K562 (cell line): ENCODE measurements around the gene NSUN2. TPM values are rescaled to one million over a fixed set of nuclear protein-coding genes. Genes with fewer than 3 reads are reported as not detected.

ENCODE experiments used
- CBFB ChIP-seq: sonication (generic); formaldehyde crosslinking; IDR thresholded peaks from 2 replicates; pipeline ENCODE4 v1.4.0; 2020; ENCODE audit warnings: mild to moderate bottlenecking, missing genetic modification reagents
- CBX1 ChIP-seq: sonication (generic); IDR thresholded peaks from 2 replicates; pipeline ENCODE4 v1.6.1; 2016; ENCODE audit warnings: antibody characterized with exemption, low read depth, mild to moderate bottlenecking
- CHD2 ChIP-seq: IDR thresholded peaks from 2 replicates; pipeline ENCODE4 v1.6.1; 2011; ENCODE audit warnings: low read depth, low read length
- CTBP1 ChIP-seq: fragments of 450-650 bp; IDR thresholded peaks from 2 replicates; pipeline ENCODE4 v1.6.1; 2016; ENCODE audit warnings: borderline replicate concordance
- CTCF ChIP-seq, 3 experiments: IDR thresholded peaks in 2 of 3; conservative IDR thresholded peaks in 1 of 3; 2 replicates each; pipeline ENCODE4 v1.5.1; 2011 to 2012; ENCODE audit warnings: low read length in 3 of 3, mild to moderate bottlenecking in 3 of 3, control low read depth in 2 of 3, improper control_type of control experiment in 1 of 3, inconsistent platforms in 1 of 3, low read depth in 1 of 3, mixed read lengths in 1 of 3, moderate library complexity in 1 of 3; ENCODE audit not compliant: insufficient read depth in 2 of 3
- DACH1 ChIP-seq: fragments of 450-650 bp; IDR thresholded peaks from 2 replicates; pipeline ENCODE4 v1.6.1; 2018; ENCODE audit not compliant: partially characterized antibody
- ETV5 ChIP-seq: sonication (generic); formaldehyde crosslinking; IDR thresholded peaks from 2 replicates; pipeline ENCODE4 v1.4.0; 2020; ENCODE audit warnings: low read depth, mild to moderate bottlenecking, missing genetic modification reagents
- HMG20B ChIP-seq: fragments of 250-450 bp; sonication (Bioruptor Pico); IDR thresholded peaks from 2 replicates; pipeline ENCODE4 v1.5.0; 2021; ENCODE audit warnings: mild to moderate bottlenecking
- KLF1 ChIP-seq: fragments of 450-650 bp; IDR thresholded peaks from 2 replicates; pipeline ENCODE4 v1.6.1; 2016; ENCODE audit warnings: missing genetic modification characterization, missing compliant biosample characterization
- KLF13 ChIP-seq: fragments of 450-650 bp; IDR thresholded peaks from 2 replicates; pipeline ENCODE4 v1.6.1; 2016; ENCODE audit warnings: missing genetic modification characterization, low read depth, mild to moderate bottlenecking, missing compliant biosample characterization, moderate library complexity, borderline replicate concordance
- NONO ChIP-seq, 2 experiments: fragments of 200-400 bp in 1 of 2; fragments of 450-650 bp in 1 of 2; formaldehyde crosslinking in 1 of 2; IDR thresholded peaks; 2 replicates each; pipeline ENCODE4 v1.6.1; 2017; ENCODE audit warnings: low read depth in 2 of 2, mild to moderate bottlenecking in 2 of 2, moderate library complexity in 2 of 2, low read length in 1 of 2
- NR2C2 ChIP-seq, 2 experiments: fragments of 200-800 bp in 1 of 2; sonication (Bioruptor generic) in 1 of 2; sonication (generic) in 1 of 2; formaldehyde crosslinking in 1 of 2; IDR thresholded peaks; 2 replicates each; pipeline versions ENCODE4 v1.6.1 to v1.8.0; 2016 to 2022; ENCODE audit warnings: mild to moderate bottlenecking in 1 of 2, missing compliant biosample characterization in 1 of 2, missing genetic modification characterization in 1 of 2, missing genetic modification reagents in 1 of 2
- PML ChIP-seq: IDR thresholded peaks from 2 replicates; pipeline ENCODE4 v1.6.1; 2012; ENCODE audit warnings: low read length, inconsistent platforms
- RREB1 ChIP-seq: fragments of 250-450 bp; sonication (Bioruptor Pico); IDR thresholded peaks from 2 replicates; pipeline ENCODE4 v1.4.0; 2020
- SAP30 ChIP-seq: fragments of 200-600 bp; sonication (generic); IDR thresholded peaks from 2 replicates; pipeline ENCODE4 v1.6.1; 2012; ENCODE audit warnings: borderline replicate concordance, low read depth, mild to moderate bottlenecking, moderate library complexity, low read length, control low read depth, inconsistent platforms; ENCODE audit not compliant: insufficient read depth, poor library complexity, severe bottlenecking
- SETDB1 ChIP-seq: IDR thresholded peaks from one replicate; pipeline ENCODE4 v1.6.1; 2012; ENCODE audit warnings: low read length, control low read depth, inconsistent platforms
- SLC30A9 ChIP-seq: fragments of 250-450 bp; sonication (Bioruptor Pico); IDR thresholded peaks from 2 replicates; pipeline ENCODE4 v1.8.0; 2022; ENCODE audit warnings: mild to moderate bottlenecking, moderate library complexity
- ZNF431 ChIP-seq: sonication (generic); formaldehyde crosslinking; IDR thresholded peaks from 2 replicates; pipeline ENCODE4 v1.8.0; 2022; ENCODE audit warnings: mild to moderate bottlenecking, missing genetic modification reagents
- polyA plus RNA-seq, 8 experiments: library from polyadenylated mRNA; depleted of rRNA in 4 of 8; stranded (reverse) in 5 of 8; unstranded in 3 of 8; fragments of >200 nt; fragmentation: Nextera tagmentation in 2 of 8; fragmentation: Illumina TruSeq in 1 of 8; extraction: Ambion mirVana in 2 of 8; extraction: Trizol in 1 of 8; gene quantifications; 2 replicates each; pipeline versions ENCODE4 v1.2.1 to v1.2.3, GENCODE V29; 2011 to 2014; ENCODE audit warnings: inconsistent platforms in 1 of 8, missing spikeins in 1 of 8
- total RNA-seq, 7 experiments: library from RNA; depleted of rRNA in 6 of 7; stranded (reverse); fragments of >200 nt in 6 of 7; fragmentation: Illumina TruSeq in 2 of 7; extraction: Trizol in 2 of 7; gene quantifications; 2 replicates each; pipeline versions ENCODE4 v1.2.1 to v1.2.3, GENCODE V29; 2011 to 2021; ENCODE audit warnings: low replicate concordance in 1 of 7
- TF ChIP-seq, protein P1 (sequence below): fragments of 450-650 bp; formaldehyde crosslinking; conservative IDR thresholded peaks from 2 replicates; pipeline ENCODE4 v1.4.0; 2022; ENCODE audit warnings: mild to moderate bottlenecking, missing genetic modification characterization

NSUN2 gene
- total and polyA plus RNA-seq, 9 of the 15 experiments (the other 6 are each of a cell fraction or from before 2014, with no cell fraction given): 9.2 to 167 (median 127) TPM

DNA sequence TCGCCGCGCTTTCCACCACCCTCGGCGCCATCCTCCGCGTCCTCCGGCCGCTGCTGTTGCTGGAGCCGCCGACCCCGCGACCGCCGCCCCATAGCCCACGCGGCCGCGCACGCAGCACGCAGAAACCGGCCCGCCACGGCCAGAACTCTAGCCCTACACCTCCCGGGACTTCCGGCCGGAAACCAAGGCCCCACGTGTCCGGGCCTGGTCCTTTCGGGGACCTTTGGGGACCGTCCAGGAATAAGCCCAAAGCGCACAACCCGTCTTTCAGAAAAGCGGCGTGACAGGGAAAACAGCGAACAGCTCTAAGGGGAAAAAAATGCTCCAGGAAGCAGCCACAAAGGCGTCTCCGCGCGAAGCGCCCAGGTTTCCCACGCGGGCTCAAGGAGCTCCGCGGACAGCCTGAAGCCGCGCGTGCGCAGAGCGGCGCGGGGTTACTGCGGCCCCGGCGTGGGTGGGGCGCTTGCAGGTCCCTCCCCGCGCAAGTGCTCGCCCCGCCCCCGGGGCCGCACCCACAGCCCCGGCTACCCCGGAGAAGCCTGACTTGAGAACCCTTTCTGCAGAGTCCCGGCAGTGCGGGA is at the start of gene NSUN2, which contains the start of gene SRD5A1 (continued):
- TF ChIP-seq CHD2: no peak
- peak; percentile 96 for TF ChIP-seq DACH1
- peak; percentile 97 for TF ChIP-seq ETV5 (CRISPR knock-in tag)
- TF ChIP-seq KLF13 (tag): peak; percentile 53; the same call in 1 of the 2 replicates
- peak in 1 of 3 experiments; percentile 6; a peak in 1 of 6 replicates for TF ChIP-seq CTCF (IDR thresholded peaks at IDR 0.05 in 2 of 3, conservative IDR thresholded peaks at IDR 0.05 in 1 of 3; ENCODE audit: insufficient read depth in 2 of 3, low read depth in 1 of 3, low read length in 3 of 3)
- TF ChIP-seq HMG20B (CRISPR knock-in tag): no peak
- no peak for TF ChIP-seq CBFB (CRISPR knock-in tag)
- TF ChIP-seq NR2C2 (CRISPR knock-in tag; IDR thresholded peaks at IDR 0.05): no peak
- TF ChIP-seq NR2C2 (tag; IDR thresholded peaks at IDR 0.05): peak; percentile 77
- TF ChIP-seq SLC30A9 (CRISPR knock-in tag): no peak
- no peak for TF ChIP-seq SETDB1
- peak; percentile 81 for TF ChIP-seq KLF1 (tag)
- TF ChIP-seq SAP30: peak; percentile 97
- peak; percentile 53; the same call in 1 of the 2 replicates for TF ChIP-seq PML
- TF ChIP-seq, protein P1, sequence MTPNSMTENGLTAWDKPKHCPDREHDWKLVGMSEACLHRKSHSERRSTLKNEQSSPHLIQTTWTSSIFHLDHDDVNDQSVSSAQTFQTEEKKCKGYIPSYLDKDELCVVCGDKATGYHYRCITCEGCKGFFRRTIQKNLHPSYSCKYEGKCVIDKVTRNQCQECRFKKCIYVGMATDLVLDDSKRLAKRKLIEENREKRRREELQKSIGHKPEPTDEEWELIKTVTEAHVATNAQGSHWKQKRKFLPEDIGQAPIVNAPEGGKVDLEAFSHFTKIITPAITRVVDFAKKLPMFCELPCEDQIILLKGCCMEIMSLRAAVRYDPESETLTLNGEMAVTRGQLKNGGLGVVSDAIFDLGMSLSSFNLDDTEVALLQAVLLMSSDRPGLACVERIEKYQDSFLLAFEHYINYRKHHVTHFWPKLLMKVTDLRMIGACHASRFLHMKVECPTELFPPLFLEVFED: 0 out of 2 replicates have a peak, but pooled peaks have one; percentile 18
- TF ChIP-seq NONO (IDR thresholded peaks at IDR 0.05; ENCODE audit: low read depth in 2 of 2, low read length in 1 of 2): peak; percentile 4 to 83; a peak in 2 of 4 replicates
- 0 out of 2 replicates have a peak, but pooled peaks have one; percentile 51 for TF ChIP-seq CTBP1
- TF ChIP-seq ZNF431: no peak
- TF ChIP-seq CBX1: no peak
- no peak for TF ChIP-seq RREB1 (CRISPR knock-in tag)
